COR-L47 (cell line): ENCODE data around the gene MUC22.
"Not testable (repeated sequence)": the region's sequence is repeated elsewhere in the genome, so short reads cannot be mapped to it uniquely, and the experiment has no call there.

Experiments used
- DNase-seq: peaks from one replicate; lab custom pipeline; 2025; lab: John Stamatoyannopoulos, UW

Gene MUC22

DNA sequence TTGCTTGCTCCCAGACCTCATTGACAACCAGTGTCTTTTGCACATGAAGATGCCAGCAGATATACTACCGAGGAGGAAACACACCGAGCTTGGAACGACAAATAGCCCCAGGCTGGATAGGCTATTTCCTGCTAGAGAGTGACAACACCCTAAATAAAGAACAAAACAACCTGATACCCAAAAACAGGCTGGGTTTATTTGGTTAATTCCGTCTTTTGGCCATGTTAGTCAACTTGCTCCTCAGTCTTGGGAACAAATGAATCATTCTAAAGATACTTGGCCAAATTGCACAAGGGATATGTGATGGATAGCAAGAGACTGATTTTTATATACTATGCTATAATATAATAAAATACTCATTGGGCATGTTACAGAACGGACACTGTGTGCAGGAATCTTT lies 11.5 kb upstream of the MUC22 start:
- DNase-seq, result no peak

DNA sequence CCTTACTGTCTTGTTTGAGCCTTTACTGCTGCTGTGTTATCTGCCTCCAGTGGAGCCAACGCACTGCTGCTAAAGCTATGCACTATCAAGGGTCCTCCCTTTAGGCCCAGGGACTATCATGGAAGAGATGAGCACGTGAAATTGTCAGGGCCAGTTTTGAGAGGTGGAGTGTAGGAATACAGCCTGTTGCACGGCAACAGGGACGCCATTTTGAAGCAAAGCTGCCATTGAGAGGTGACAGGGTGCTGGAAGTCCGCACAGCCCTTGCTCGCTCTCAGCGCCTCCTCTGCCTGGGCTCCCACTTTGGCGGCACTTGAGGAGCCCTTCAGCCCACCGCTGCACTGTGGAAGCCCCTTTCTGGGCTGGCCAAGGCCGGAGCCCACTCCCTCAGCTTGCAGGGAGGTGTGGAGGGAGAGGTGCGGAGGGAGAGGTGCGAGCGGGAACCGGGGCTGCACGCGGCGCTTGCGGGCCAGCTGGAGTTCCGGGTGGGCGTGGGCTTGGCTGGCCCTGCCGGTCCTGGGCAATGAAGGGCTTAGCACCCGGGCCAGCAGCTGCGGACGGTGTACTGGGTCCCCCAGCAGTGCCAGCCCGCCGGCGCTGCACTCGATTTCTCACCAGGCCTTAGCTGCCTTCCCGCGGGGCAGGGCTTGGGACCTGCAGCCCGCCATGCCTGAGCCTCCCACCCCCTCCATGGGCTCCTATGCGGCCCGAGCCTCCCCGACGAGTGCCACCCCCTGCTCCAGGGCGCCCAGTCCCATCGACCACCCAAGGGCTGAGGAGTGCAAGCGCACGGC lies 10.0 kb upstream of the MUC22 start:
- DNase-seq, result not testable (repeated sequence)

GRCh38 chr6:31001281-31001888 lies 8.9 kb upstream of the MUC22 start:
- DNase-seq, result no peak

- no peak for DNase-seq
Observed at GRCh38 chr6:31002471-31002870, 7.8 kb upstream of the MUC22 start.

DNA sequence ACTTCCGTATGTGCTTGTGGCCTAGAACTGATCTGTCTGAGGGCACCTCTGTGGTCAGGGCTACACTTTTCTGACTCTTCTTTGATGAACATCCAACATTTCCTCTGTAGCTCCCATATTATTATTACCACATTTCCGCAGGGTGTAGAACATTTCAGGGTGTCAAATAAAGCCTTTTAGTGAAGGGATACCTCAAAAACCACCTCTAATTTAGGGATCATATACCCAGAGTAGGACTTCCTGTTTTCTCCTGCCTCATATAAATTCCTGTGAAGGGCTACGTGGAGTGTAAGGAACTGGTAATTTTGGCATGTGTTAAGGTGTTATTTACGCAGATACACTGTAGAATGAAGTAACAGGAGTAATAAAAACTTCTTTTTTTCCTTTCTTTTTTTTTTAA lies 5.5 kb upstream of the MUC22 start:
- no peak for DNase-seq

DNA sequence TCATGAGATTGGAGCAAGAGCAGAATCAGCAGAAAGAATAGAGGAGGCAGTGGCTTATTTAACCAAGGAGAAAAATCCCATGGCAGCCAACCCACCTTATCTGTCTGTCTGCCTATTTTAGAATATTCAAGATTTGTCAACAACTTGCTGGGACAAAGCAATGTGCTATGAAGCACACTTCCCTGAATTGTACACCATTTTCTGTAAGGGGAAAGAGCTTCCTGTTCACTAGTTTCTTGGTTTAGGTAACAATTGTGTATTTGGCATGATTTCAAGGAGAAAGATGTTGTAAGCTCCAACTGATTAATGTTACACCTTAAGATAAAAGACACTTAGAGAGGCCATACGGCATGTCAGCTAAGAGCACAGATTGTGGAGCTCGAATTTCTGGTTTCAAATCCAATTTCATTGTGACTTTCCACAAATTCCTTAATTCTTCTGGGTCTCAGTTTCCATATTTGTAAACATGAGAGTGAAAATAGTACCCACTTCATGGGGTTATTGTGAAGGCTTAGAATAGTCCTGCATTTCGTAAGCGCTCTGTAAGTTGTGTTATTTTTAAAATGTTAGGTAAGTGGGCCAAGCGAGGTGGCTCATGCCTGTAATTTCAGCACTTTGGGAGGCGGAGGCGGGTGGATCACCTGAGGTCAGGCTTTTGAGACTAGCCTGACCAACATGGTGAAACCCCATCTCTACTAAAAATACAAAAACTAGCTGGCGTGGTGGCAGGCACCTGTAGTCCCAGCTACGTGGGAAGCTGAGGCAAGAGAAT lies 4.8 kb upstream of the MUC22 start:
- DNase-seq, result no peak

DNA sequence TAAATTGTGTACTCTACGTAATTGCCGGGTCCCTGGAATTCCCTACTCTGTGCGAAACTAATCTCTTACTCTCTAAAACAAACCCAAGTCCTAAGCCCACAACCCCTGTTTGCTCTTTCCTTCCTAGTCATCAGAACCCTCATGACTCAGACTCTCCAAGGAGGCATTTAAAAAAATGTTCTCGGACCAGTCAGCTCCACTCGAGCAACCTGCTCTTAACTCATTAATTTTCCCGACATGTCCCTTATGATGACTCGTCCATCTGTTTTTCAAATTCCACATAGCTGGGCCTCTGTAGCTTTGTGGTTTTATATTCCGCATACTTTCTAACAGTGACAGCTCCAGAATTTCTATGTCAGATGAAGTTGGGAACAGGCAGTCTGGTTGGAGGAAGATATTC lies 2.6 kb upstream of the MUC22 start:
- no peak for DNase-seq

GRCh38 chr6:31008165-31008564 lies 2.1 kb upstream of the MUC22 start:
- no peak for DNase-seq

- DNase-seq, result no peak
Observed at GRCh38 chr6:31009731-31010130, 543 bp upstream of the MUC22 start.

DNA sequence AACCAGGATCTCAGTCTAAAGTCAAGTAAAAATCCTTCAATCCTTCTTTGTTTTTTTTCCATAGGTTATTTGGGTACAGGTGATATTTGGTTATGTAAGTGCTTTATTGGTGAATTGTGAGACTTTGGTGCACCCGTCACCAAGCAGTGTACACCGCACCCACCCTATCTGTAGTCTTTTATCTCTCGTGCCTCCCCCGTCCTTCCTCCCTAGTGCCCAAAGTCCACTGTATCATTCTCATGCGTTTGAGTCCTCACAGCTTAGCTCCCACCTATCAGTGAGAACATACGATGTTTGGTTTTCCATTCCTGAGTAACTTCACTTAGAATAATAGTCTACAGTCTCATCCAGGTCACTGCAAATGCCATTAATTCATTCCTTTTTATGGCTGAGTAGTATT lies 879 bp downstream of the MUC22 start:
- no peak for DNase-seq

- no peak for DNase-seq
Observed at GRCh38 chr6:31016659-31017299, 6.5 kb downstream of the MUC22 start.

- not testable (repeated sequence) for DNase-seq
Observed at GRCh38 chr6:31017436-31017835, 7.2 kb downstream of the MUC22 start.

GRCh38 chr6:31020057-31020456 lies 9.8 kb downstream of the MUC22 start:
- no peak for DNase-seq

GRCh38 chr6:31020631-31021255 lies 10.5 kb downstream of the MUC22 start:
- DNase-seq, result not testable (repeated sequence)

DNA sequence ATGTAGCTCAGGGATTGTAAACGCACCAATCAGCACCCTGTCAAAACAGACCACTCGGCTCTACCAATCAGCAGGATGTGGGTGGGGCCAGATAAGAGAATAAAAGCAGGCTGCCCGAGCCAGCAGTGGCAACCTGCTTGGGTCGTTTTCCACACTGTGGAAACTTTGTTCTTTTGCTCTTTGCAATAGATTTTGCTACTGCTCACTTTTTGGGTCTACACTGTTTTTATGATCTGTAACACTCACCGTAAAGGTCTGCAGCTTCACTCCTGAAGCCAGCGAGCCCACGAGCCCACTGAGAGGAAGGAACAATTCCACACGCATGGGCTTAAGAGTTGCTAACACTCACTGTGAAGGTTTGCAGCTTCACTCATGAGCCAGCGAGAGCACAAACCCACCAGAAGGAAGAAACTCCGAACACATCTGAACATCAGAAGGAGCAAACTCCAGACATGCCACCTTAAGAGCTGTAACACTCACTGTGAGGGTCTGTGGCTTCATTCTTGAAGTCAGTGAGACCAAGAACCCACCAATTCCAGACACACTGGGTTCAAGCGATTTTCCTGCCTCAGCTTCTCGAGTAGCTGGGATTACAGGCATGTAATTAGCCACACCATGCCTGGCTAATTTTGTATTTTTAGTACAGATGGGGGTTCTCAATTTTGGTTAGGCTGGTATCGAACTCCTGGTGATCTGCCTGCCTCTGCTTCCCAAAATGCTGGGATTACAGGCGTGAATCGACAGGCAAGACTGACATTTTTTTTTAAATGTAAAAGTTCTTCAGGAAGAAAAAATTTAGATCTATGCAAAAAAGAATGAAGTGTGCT lies 11.6 kb downstream of the MUC22 start:
- DNase-seq, result not testable (repeated sequence)

DNA sequence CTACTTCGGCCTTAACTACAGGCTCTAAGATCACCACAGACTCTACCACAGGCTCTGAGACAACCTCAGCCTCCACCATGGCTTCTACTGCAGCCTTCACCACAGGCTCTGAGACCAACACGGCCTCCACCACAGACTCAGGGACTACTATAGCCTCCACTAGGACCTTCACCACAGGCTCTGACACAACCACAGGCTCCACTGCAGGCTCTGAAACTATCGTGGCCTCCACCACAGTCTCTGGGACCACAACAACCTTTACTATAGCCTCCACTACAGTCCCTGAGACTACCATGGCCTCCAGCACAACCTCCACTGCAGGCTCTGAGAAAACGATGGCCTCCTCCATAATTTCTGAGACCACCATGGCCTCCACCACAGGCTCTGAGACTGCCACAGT lies 15.3 kb downstream of the MUC22 start:
- no peak for DNase-seq

- DNase-seq, result no peak
Observed at GRCh38 chr6:31031095-31031494, 20.8 kb downstream of the MUC22 start.

DNA sequence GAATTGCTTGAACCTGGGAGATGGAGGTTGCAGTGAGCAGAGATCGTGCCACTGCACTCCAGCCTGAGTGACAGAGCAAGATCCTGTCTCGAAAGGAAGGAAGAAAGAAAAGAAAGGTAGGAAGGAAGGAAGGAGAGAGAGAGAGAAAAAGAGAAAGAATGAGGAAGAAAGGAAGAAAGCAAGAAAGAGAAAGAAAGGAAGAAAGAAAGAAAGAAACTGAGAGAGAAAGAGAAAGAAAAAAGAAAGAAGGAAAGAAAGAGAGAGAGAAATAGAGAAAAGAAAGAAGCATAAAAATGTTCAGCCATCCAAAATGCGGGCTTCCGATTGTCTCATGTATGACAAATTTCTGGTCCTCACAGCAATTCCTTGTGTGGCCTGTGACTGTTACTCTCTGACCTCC lies 22.8 kb downstream of the MUC22 start:
- no peak for DNase-seq

GRCh38 chr6:31035862-31036497 lies 25.7 kb downstream of the MUC22 start:
- DNase-seq, result no peak

GRCh38 chr6:31037169-31037568 lies 26.9 kb downstream of the MUC22 start:
- DNase-seq, result no peak

GRCh38 chr6:31037682-31038081 lies 27.4 kb downstream of the MUC22 start:
- DNase-seq, result no peak
